ENCODE results near the gene CWF19L2. TPM values are rescaled to one million over a fixed set of nuclear protein-coding genes. Genes with fewer than 3 reads are reported as not detected.

Gene CWF19L2
- polyA plus RNA-seq, 3 donors, result 1.6 to 2.2 (median 1.7) TPM

DNA sequence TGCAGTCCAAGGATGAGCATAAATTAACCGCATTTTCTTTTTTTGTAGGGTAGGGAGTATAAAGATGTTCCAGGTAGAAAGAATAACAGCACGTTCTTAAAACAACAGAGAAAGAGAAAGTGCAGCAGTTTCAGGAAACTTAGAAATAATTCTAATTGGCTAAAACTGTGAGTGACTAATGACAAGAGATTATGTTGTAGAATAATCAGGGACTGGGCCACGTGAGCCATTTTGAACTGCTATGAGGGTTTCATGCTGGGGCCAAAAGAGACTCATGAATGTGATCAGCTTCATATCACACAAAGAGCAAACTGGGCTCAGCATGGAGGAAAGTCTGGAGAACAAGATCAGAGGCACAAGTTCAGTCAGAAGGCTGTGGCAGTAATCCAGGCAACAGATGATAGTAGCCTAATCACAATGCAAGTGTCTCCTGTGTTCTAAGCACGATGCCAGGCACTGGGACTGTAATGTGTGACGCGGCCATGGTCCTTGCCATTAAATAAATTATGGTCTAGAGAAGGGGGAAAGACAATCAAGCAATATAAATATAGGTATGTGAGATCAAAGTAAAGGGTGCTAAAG lies 17.9 kb downstream of the CWF19L2 start:
- H3K9me3 ChIP-seq (replicated peaks in 1 of 2; ENCODE audit: control insufficient read depth in 1 of 2, insufficient read depth in 1 of 2, low read length in 2 of 2), result no peaks in the 10 kb centered on the region
- 100% methylated on average over 2 of the region's 6 CpGs for WGBS (ENCODE audit: insufficient coverage)
- TF ChIP-seq, protein P1, sequence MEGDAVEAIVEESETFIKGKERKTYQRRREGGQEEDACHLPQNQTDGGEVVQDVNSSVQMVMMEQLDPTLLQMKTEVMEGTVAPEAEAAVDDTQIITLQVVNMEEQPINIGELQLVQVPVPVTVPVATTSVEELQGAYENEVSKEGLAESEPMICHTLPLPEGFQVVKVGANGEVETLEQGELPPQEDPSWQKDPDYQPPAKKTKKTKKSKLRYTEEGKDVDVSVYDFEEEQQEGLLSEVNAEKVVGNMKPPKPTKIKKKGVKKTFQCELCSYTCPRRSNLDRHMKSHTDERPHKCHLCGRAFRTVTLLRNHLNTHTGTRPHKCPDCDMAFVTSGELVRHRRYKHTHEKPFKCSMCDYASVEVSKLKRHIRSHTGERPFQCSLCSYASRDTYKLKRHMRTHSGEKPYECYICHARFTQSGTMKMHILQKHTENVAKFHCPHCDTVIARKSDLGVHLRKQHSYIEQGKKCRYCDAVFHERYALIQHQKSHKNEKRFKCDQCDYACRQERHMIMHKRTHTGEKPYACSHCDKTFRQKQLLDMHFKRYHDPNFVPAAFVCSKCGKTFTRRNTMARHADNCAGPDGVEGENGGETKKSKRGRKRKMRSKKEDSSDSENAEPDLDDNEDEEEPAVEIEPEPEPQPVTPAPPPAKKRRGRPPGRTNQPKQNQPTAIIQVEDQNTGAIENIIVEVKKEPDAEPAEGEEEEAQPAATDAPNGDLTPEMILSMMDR (IDR thresholded peaks at IDR 0.05), result no peak
- H3K4me3 Mint-ChIP-seq, result no peak overlapping the region
- peaks cover 0 to 2% (median 0%) of the 10 kb centered on the region in 3 donors for H3K27me3 Mint-ChIP-seq (ENCODE audit: low read depth in 3 of 3)
- H3K27ac ChIP-seq (ENCODE audit: low read depth in 1 of 2, low read length in 2 of 2), result no peak overlapping the region
- peaks cover 53 to 54% of the 10 kb centered on the region in 2 donors for H3K36me3 Mint-ChIP-seq
- H2AFZ ChIP-seq (ENCODE audit: insufficient read depth, low read depth, low read length, poor library complexity, severe bottlenecking), result no peak overlapping the region
- no peaks in the 10 kb centered on the region for H3K4me1 ChIP-seq (ENCODE audit: control insufficient read depth in 1 of 2, insufficient read depth in 2 of 2, low read length in 2 of 2)
- no peaks in the 10 kb centered on the region for H3K4me1 Mint-ChIP-seq
- no peaks in the 10 kb centered on the region for H3K9me3 Mint-ChIP-seq
- no peaks in the 10 kb centered on the region for H3K79me2 ChIP-seq (ENCODE audit: insufficient read depth, low read length)
- no peak overlapping the region for H3K4me2 ChIP-seq (replicated peaks; ENCODE audit: extremely low read depth, low read length, poor library complexity, severe bottlenecking)
- no peak overlapping the region for H3K4me3 ChIP-seq (replicated peaks in 1 of 3; ENCODE audit: low read depth in 2 of 3, low read length in 3 of 3)
- no peaks in the 10 kb centered on the region for H4K20me1 ChIP-seq (ENCODE audit: insufficient read depth, low read length)
- H3K36me3 ChIP-seq (replicated peaks in 1 of 2; ENCODE audit: control insufficient read depth in 1 of 2, insufficient read depth in 2 of 2, low read length in 2 of 2), result peaks cover 48 to 70% of the 10 kb centered on the region in 2 donors
- no peak overlapping the region for H3K27ac Mint-ChIP-seq
- H3K27me3 ChIP-seq (ENCODE audit: control insufficient read depth in 2 of 2, insufficient read depth in 2 of 2, low read length in 2 of 2), result no peaks in the 10 kb centered on the region
- intact Hi-C loops (cut with micrococcal nuclease), result no loop called here
- no peak overlapping the region for H3K9ac ChIP-seq (ENCODE audit: insufficient read depth, low read length, poor library complexity, severe bottlenecking)
- no peak for DNase-seq

DNA sequence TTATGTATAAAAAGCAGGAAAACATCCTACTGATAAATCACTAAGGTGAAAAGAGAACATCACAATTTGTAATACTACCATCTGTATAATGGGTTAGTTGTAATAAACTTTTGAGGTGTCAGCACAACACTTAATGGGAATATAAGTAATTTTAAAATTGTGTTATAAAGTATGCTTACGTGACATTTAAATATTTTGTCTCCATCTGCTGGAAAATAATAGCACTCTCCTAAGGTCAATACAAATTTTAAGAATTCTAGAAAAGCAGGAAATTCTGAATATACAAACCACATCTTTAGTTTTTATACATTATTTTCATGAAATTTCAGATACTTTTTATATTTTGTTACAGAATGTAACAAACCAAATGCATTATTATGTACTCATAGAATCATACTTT lies 19.5 kb downstream of the CWF19L2 start:
- no peak overlapping the region for H3K27ac ChIP-seq (ENCODE audit: low read depth in 1 of 2, low read length in 2 of 2)
- DNase-seq, result no peak
- H3K4me1 ChIP-seq (ENCODE audit: control insufficient read depth in 1 of 2, insufficient read depth in 2 of 2, low read length in 2 of 2), result no peaks in the 10 kb centered on the region
- WGBS (ENCODE audit: insufficient coverage), result no CpG with 5 or more reads among the region's 1 CpG
- H3K36me3 ChIP-seq (replicated peaks in 1 of 2; ENCODE audit: control insufficient read depth in 1 of 2, insufficient read depth in 2 of 2, low read length in 2 of 2), result peaks cover 40 to 62% of the 10 kb centered on the region in 2 donors
- H3K4me3 ChIP-seq (replicated peaks in 1 of 3; ENCODE audit: low read depth in 2 of 3, low read length in 3 of 3), result no peak overlapping the region
- no peaks in the 10 kb centered on the region for H4K20me1 ChIP-seq (ENCODE audit: insufficient read depth, low read length)
- TF ChIP-seq, protein P1 (IDR thresholded peaks at IDR 0.05), result no peak
- Mint-ChIP-seq H3K27me3 (ENCODE audit: low read depth in 3 of 3) (peaks cover 0 to 2% (median 0%) of the 10 kb centered on the region in 3 donors), H3K4me1 (no peaks in the 10 kb centered on the region), H3K4me3 (no peak overlapping the region), H3K36me3 (peaks cover 43 to 55% of the 10 kb centered on the region in 2 donors), H3K9me3 (no peaks in the 10 kb centered on the region), H3K27ac (no peak overlapping the region)
- H3K79me2 ChIP-seq (ENCODE audit: insufficient read depth, low read length), result no peaks in the 10 kb centered on the region
- H3K4me2 ChIP-seq (replicated peaks; ENCODE audit: extremely low read depth, low read length, poor library complexity, severe bottlenecking), result no peak overlapping the region
- H3K9me3 ChIP-seq (replicated peaks in 1 of 2; ENCODE audit: control insufficient read depth in 1 of 2, insufficient read depth in 1 of 2, low read length in 2 of 2), result no peaks in the 10 kb centered on the region
- intact Hi-C loops (cut with micrococcal nuclease), result no loop called here
- H3K27me3 ChIP-seq (ENCODE audit: control insufficient read depth in 2 of 2, insufficient read depth in 2 of 2, low read length in 2 of 2), result no peaks in the 10 kb centered on the region
- no peak overlapping the region for H3K9ac ChIP-seq (ENCODE audit: insufficient read depth, low read length, poor library complexity, severe bottlenecking)
- H2AFZ ChIP-seq (ENCODE audit: insufficient read depth, low read depth, low read length, poor library complexity, severe bottlenecking), result no peak overlapping the region
